ENCODE results near the gene FBXL13. TPM values are rescaled to one million over a fixed set of nuclear protein-coding genes. Genes with fewer than 3 reads are reported as not detected.
A peak's percentile ranks its signal among the peaks of the same experiment; 100 is the strongest.
"Not testable (repeated sequence)": the region's sequence is repeated elsewhere in the genome, so short reads cannot be mapped to it uniquely, and the experiment has no call there.

Gene FBXL13
- total and polyA plus RNA-seq, 4 experiments from 2014 or later: 0.10 to 2.2 (median 0.49) TPM; not detected in 1

DNA sequence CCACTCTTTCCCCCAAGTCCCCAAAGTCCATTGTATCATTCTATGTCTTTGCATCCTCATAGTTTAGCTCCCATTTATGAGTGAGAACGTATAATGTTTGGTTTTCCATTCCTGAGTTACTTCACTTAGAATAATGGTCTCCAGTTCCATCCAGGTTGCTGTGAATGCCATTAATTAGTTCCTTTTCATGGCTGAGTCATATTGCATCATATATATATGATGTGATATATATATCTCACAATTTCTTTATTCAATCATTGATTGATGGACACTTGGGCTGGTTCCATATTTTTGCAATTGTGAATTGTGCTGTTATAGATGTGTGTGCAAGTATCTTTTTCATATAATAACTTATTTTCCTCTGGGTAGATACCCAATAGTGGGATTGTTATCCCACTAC lies 18.6 kb downstream of the FBXL13 start:
- POLR2A ChIA-PET (ENCODE audit: partially characterized antibody); H3K27ac Mint-ChIP-seq; H3K27me3 Mint-ChIP-seq; H3K27me3 ChIP-seq (ENCODE audit: insufficient read depth, low read length); H3K36me3 ChIP-seq (ENCODE audit: insufficient read depth, low read length); H3K9me3 Mint-ChIP-seq; H3K36me3 Mint-ChIP-seq; H3K4me3 ChIP-seq (ENCODE audit: low read length in 2 of 2); H3K9me3 ChIP-seq (ENCODE audit: control insufficient read depth in 1 of 2, low read length in 2 of 2); H3K4me1 Mint-ChIP-seq; CTCF ChIA-PET (ENCODE audit: partially characterized antibody); intact Hi-C loops (cut with micrococcal nuclease); DNase-seq; H3K4me3 Mint-ChIP-seq; H3K27ac ChIP-seq (ENCODE audit: low read depth, low read length); H3K4me1 ChIP-seq (ENCODE audit: insufficient read depth, low read length): not testable (repeated sequence)

DNA sequence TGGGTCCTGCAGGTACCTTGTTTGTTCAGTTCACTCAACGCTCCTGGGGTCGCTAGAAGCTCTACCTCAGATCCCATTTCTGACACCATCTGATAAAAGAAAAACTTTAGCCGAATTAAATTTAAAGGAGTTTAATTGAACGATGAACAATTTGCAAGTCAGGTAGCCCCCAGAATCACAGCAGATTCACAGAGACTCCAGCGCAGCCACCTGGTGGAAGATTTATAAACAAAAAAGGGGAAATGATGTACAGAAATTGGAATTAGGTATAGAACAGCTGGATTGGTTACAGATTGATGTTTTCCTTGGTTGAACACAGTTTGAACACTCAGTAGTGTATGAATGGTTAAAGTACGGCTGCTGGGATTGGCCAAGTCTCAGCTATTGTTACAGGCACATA lies 23.1 kb downstream of the FBXL13 start:
- H3K9me3 ChIP-seq (ENCODE audit: control insufficient read depth in 1 of 2, low read length in 2 of 2): no peaks in the 10 kb centered on the region
- H3K4me1 ChIP-seq (ENCODE audit: insufficient read depth, low read length): no peaks in the 10 kb centered on the region
- ChIA-PET POLR2A (ENCODE audit: partially characterized antibody) (no interaction called here), CTCF (ENCODE audit: partially characterized antibody) (no interaction called here)
- DNase-seq: no peak
- peaks cover 0 to 6% (median 0%) of the 10 kb centered on the region in 8 donors for H3K9me3 Mint-ChIP-seq
- H3K4me3 Mint-ChIP-seq: no peak overlapping the region
- intact Hi-C loops (cut with micrococcal nuclease): no loop called here
- H3K36me3 ChIP-seq (ENCODE audit: insufficient read depth, low read length): no peaks in the 10 kb centered on the region
- H3K27ac ChIP-seq (ENCODE audit: low read depth, low read length): no peak overlapping the region
- peaks cover 0 to 4% of the 10 kb centered on the region in 2 donors for H3K36me3 Mint-ChIP-seq
- H3K27ac Mint-ChIP-seq: no peak overlapping the region
- no peaks in the 10 kb centered on the region for H3K27me3 ChIP-seq (ENCODE audit: insufficient read depth, low read length)
- no peak overlapping the region for H3K4me3 ChIP-seq (ENCODE audit: low read length in 2 of 2)
- no peaks in the 10 kb centered on the region for H3K4me1 Mint-ChIP-seq
- H3K27me3 Mint-ChIP-seq: no peaks in the 10 kb centered on the region

DNA sequence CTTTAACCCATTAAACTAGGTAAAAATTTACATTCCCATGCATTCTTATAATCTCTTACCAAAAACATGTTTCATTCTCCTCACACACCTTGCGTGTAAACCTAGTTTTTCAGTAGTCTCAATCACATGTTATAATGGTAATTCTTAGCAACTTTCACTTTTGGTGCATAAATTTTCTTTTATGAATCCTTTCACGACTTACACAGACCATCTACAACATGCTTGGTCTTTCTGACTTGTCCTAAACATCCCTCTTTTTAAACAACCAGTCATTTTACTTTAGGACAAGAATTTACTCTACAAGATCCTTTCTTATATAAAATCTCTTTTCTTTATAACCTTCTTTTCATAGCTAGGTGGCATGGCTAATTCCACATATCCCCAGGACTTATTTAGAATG lies 25.8 kb downstream of the FBXL13 start:
- Mint-ChIP-seq H3K36me3 (peaks cover 0 to 4% of the 10 kb centered on the region in 2 donors), H3K27me3 (no peaks in the 10 kb centered on the region), H3K27ac (no peak overlapping the region), H3K9me3 (peaks cover 0 to 8% (median 0%) of the 10 kb centered on the region in 8 donors), H3K4me3 (no peak overlapping the region), H3K4me1 (no peaks in the 10 kb centered on the region)
- Histone ChIP-seq H3K4me3 (ENCODE audit: low read length in 2 of 2) (no peak overlapping the region), H3K4me1 (ENCODE audit: insufficient read depth, low read length) (no peaks in the 10 kb centered on the region), H3K36me3 (ENCODE audit: insufficient read depth, low read length) (no peaks in the 10 kb centered on the region), H3K9me3 (ENCODE audit: control insufficient read depth in 1 of 2, low read length in 2 of 2) (no peaks in the 10 kb centered on the region), H3K27me3 (ENCODE audit: insufficient read depth, low read length) (no peaks in the 10 kb centered on the region), H3K27ac (ENCODE audit: low read depth, low read length) (no peak overlapping the region)
- ChIA-PET CTCF (ENCODE audit: partially characterized antibody) (interaction anchor here (1.4 kb wide), 1 partner anchor 13 kb away, joined by 5 read pairs; no protein-coding TSS in a partner anchor), POLR2A (ENCODE audit: partially characterized antibody) (no interaction called here)
- DNase-seq: no peak
- intact Hi-C loops (cut with micrococcal nuclease): no loop called here

DNA sequence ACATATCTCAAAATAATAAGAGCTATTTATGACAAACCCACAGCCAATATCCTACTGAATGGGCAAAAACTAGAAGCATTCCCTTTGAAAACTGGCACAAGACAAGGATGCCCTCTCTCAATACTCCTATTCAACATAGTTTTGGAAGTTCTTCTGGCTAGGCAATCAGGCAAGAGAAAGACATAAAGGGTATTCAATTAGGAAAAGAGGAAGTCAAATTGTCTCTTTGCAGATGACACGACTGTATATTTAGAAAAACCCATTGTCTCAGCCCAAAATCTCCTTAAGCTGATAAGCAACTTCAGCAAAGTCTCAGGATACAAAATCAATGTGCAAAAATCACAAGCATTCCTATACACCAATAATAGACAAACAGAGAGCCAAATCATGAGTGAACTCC lies 32.8 kb downstream of the FBXL13 start:
- H3K4me1 ChIP-seq (ENCODE audit: insufficient read depth, low read length); H3K9me3 ChIP-seq (ENCODE audit: control insufficient read depth in 1 of 2, low read length in 2 of 2); H3K4me3 ChIP-seq (ENCODE audit: low read length in 2 of 2); H3K27ac Mint-ChIP-seq; H3K4me3 Mint-ChIP-seq; H3K36me3 ChIP-seq (ENCODE audit: insufficient read depth, low read length); POLR2A ChIA-PET (ENCODE audit: partially characterized antibody); DNase-seq; H3K27me3 Mint-ChIP-seq; H3K27me3 ChIP-seq (ENCODE audit: insufficient read depth, low read length); intact Hi-C loops (cut with micrococcal nuclease); CTCF ChIA-PET (ENCODE audit: partially characterized antibody); H3K27ac ChIP-seq (ENCODE audit: low read depth, low read length): not testable (repeated sequence)
- peaks cover 0 to 12% of the 10 kb centered on the region in 2 donors for H3K36me3 Mint-ChIP-seq
- peaks cover 0 to 24% (median 12%) of the 10 kb centered on the region in 8 donors for H3K9me3 Mint-ChIP-seq
- peaks cover 0 to 12% (median 0%) of the 10 kb centered on the region in 4 donors for H3K4me1 Mint-ChIP-seq

DNA sequence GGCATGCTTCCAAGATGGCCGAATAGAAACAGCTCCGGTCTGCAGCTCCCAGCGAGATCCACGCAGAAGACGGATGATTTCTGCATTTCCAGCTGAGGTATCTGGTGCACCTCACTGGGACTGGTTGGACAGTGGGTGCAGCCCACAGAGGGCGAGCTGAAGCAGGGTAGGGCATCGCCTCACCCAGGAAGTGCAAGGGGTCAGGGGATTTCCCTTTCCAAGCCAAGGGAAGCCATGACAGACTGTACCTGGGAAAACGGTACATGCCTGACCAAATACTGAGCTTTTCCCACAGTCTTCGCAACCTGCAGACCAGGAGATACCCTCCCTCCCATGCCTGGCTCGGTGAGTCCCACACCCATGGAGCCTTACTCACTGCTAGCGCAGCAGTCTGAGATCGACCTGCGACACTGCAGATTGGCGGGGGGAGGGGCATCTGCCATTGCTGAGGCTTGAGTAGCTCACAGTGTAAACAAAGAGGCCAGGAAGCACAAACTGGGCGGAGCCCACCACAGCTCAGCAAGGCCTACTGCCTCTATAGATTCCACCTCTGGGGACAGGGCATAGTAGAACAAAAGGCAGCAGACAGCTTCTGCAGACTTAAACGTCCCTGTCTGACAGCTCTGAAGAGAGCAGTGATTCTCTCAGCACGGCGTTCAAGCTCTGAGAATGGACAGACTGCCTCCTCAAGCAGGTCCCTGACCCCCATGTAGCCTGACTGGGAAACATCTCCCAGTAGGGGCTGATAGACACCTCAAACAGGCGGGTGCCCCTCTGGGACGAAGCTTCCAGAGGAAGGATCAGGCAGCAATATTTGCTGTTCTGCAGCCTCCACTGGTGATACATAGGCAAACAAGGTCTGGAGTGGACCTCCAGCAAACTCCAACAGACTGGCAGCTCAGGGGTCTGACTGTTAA lies 36.5 kb downstream of the FBXL13 start:
- not testable (repeated sequence) for H3K9me3 ChIP-seq (ENCODE audit: control insufficient read depth in 1 of 2, low read length in 2 of 2)
- DNase-seq: peak in 3 of 5 donors; percentile 12 to 38 (median 37)

DNA sequence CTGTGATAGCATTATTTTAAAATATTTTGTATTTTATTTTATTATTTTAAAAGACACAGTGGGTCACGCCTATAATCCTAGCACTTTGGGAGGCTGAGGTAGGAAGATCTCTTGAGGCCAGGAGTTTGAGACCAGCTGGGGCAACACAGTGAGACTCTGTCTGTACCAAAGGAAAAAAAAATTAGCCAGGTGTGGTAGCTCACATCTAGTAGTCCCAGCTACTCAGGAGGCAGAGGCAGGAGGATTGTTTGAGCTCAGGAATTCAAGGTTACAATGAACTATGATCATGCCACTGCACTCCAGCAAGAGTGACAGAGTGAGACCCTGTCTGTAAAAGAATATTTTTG lies 37.1 kb downstream of the FBXL13 start:
- intact Hi-C loops (cut with micrococcal nuclease): no loop called here
- Mint-ChIP-seq H3K27ac (no peak overlapping the region), H3K4me1 (peaks cover 0 to 12% (median 0%) of the 10 kb centered on the region in 4 donors), H3K9me3 (peaks cover 0 to 15% (median 3%) of the 10 kb centered on the region in 8 donors), H3K27me3 (no peaks in the 10 kb centered on the region), H3K36me3 (peaks cover 0 to 5% of the 10 kb centered on the region in 2 donors), H3K4me3 (no peak overlapping the region)
- ChIA-PET CTCF (ENCODE audit: partially characterized antibody) (no interaction called here), POLR2A (ENCODE audit: partially characterized antibody) (no interaction called here)
- no peaks in the 10 kb centered on the region for H3K9me3 ChIP-seq (ENCODE audit: control insufficient read depth in 1 of 2, low read length in 2 of 2)
- no peak overlapping the region for H3K4me3 ChIP-seq (ENCODE audit: low read length in 2 of 2)
- no peaks in the 10 kb centered on the region for H3K36me3 ChIP-seq (ENCODE audit: insufficient read depth, low read length)
- no peak overlapping the region for H3K27ac ChIP-seq (ENCODE audit: low read depth, low read length)
- no peaks in the 10 kb centered on the region for H3K4me1 ChIP-seq (ENCODE audit: insufficient read depth, low read length)
- no peaks in the 10 kb centered on the region for H3K27me3 ChIP-seq (ENCODE audit: insufficient read depth, low read length)
- DNase-seq: no peak

More for the DNA sequence above, 36.5 kb downstream of the FBXL13 start:
- Mint-ChIP-seq H3K9me3 (peaks cover 0 to 22% (median 10%) of the 10 kb centered on the region in 8 donors), H3K4me3 (peak overlapping the region in 2 of 8 donors; percentile 35 to 39), H3K27ac (peak overlapping the region in 1 of 7 donors; percentile 21), H3K4me1 (peaks cover 0 to 12% (median 0%) of the 10 kb centered on the region in 4 donors)
- POLR2A ChIA-PET (ENCODE audit: partially characterized antibody); H3K27me3 ChIP-seq (ENCODE audit: insufficient read depth, low read length); H3K36me3 Mint-ChIP-seq; H3K27me3 Mint-ChIP-seq; intact Hi-C loops (cut with micrococcal nuclease); CTCF ChIA-PET (ENCODE audit: partially characterized antibody); H3K4me1 ChIP-seq (ENCODE audit: insufficient read depth, low read length); H3K27ac ChIP-seq (ENCODE audit: low read depth, low read length); H3K4me3 ChIP-seq (ENCODE audit: low read length in 2 of 2); H3K36me3 ChIP-seq (ENCODE audit: insufficient read depth, low read length): not testable (repeated sequence)

DNA sequence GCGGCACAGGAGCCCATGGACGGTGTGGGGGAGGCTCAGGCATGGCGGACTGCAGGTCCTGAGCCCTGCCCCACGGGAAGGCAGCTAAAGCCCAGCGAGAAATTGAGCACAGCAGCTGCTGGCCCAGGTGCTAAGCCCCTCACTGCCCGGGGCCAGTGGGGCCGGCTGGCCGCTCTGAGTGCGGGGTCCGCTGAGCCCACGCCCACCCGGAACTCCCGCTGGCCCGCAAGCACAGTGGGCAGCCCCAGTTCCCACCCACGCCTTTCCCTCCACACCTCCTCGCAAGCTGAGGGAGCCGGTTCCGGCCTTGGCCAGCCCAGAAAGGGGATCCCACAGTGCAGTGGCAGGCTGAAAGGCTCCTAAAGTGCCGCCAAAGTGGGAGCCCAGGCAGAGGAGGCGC lies 40.3 kb downstream of the FBXL13 start:
- H3K4me3 ChIP-seq (ENCODE audit: low read length in 2 of 2); DNase-seq; H3K27ac Mint-ChIP-seq; H3K36me3 Mint-ChIP-seq; POLR2A ChIA-PET (ENCODE audit: partially characterized antibody); H3K4me3 Mint-ChIP-seq; intact Hi-C loops (cut with micrococcal nuclease); H3K36me3 ChIP-seq (ENCODE audit: insufficient read depth, low read length); H3K9me3 ChIP-seq (ENCODE audit: control insufficient read depth in 1 of 2, low read length in 2 of 2); H3K27ac ChIP-seq (ENCODE audit: low read depth, low read length); H3K9me3 Mint-ChIP-seq; H3K27me3 Mint-ChIP-seq; H3K27me3 ChIP-seq (ENCODE audit: insufficient read depth, low read length); H3K4me1 ChIP-seq (ENCODE audit: insufficient read depth, low read length): not testable (repeated sequence)
- peaks cover 0 to 12% (median 0%) of the 10 kb centered on the region in 4 donors for H3K4me1 Mint-ChIP-seq
- CTCF ChIA-PET (ENCODE audit: partially characterized antibody): interaction anchor here (1.2 kb wide), 1 partner anchor 8 kb away, joined by 3 read pairs; no protein-coding TSS in a partner anchor
